K562 (cell line): ENCODE data around the gene SLC6A6. TPM values are rescaled to one million over a fixed set of nuclear protein-coding genes. Genes with fewer than 3 reads are reported as not detected.

Source experiments
- CBFA2T3 ChIP-seq: fragments of 450-650 bp; IDR thresholded peaks from 2 replicates; pipeline ENCODE4 v1.6.1; 2017
- ESRRA ChIP-seq: fragments of 450-650 bp; IDR thresholded peaks from 2 replicates; pipeline ENCODE4 v1.6.1; 2014; ENCODE audit warnings: low read depth, mild to moderate bottlenecking, moderate library complexity, borderline replicate concordance
- FOXK2 ChIP-seq, 2 experiments: fragments of 450-650 bp; IDR thresholded peaks in 1 of 2; conservative IDR thresholded peaks in 1 of 2; 2 replicates each; pipeline ENCODE4 v1.6.1; 2016; ENCODE audit warnings: low read depth in 2 of 2, mild to moderate bottlenecking in 1 of 2
- JUNB ChIP-seq: fragments of 450-650 bp; formaldehyde crosslinking; conservative IDR thresholded peaks from 2 replicates; pipeline ENCODE4 v1.4.0; 2020; ENCODE audit warnings: mild to moderate bottlenecking
- JUND ChIP-seq, 2 experiments: IDR thresholded peaks; 2 replicates in 1 of 2; 3 replicates in 1 of 2; pipeline ENCODE4 v1.6.1; 2011; ENCODE audit warnings: borderline replicate concordance in 2 of 2, low read depth in 2 of 2, low read length in 2 of 2, improper control_type of control experiment in 1 of 2, missing biosample characterization in 1 of 2, missing genetic modification characterization in 1 of 2, missing genetic modification reagents in 1 of 2
- LEF1 ChIP-seq: fragments of 450-650 bp; IDR thresholded peaks from 2 replicates; pipeline ENCODE4 v1.6.1; 2016; ENCODE audit warnings: mild to moderate bottlenecking
- MAFG ChIP-seq: fragments of 450-650 bp; conservative IDR thresholded peaks from 2 replicates; pipeline ENCODE4 v1.6.1; 2016; ENCODE audit warnings: missing genetic modification characterization, missing compliant biosample characterization
- MCM2 ChIP-seq: fragments of 450-650 bp; IDR thresholded peaks from 2 replicates; pipeline ENCODE4 v1.6.1; 2017; ENCODE audit warnings: low read depth, mild to moderate bottlenecking
- MTA1 ChIP-seq: fragments of 450-650 bp; IDR thresholded peaks from 2 replicates; pipeline ENCODE4 v1.6.1; 2017; ENCODE audit warnings: borderline replicate concordance
- NBN ChIP-seq: fragments of 450-650 bp; IDR thresholded peaks from 2 replicates; pipeline ENCODE4 v1.6.1; 2016; ENCODE audit warnings: low read depth, mild to moderate bottlenecking
- NR2C1 ChIP-seq, 2 experiments: fragments of 450-650 bp; IDR thresholded peaks; 2 replicates each; pipeline ENCODE4 v1.6.1; 2017; ENCODE audit warnings: mild to moderate bottlenecking in 2 of 2, antibody characterized with exemption in 1 of 2, inconsistent platforms in 1 of 2, missing compliant biosample characterization in 1 of 2, missing genetic modification characterization in 1 of 2
- NR2F6 ChIP-seq: fragments of 450-650 bp; formaldehyde crosslinking; IDR thresholded peaks from 2 replicates; pipeline ENCODE4 v1.4.0; 2020; ENCODE audit warnings: mild to moderate bottlenecking
- NUFIP1 ChIP-seq: fragments of 450-650 bp; IDR thresholded peaks from 2 replicates; pipeline ENCODE4 v1.6.1; 2018; ENCODE audit not compliant: partially characterized antibody
- PHF20 ChIP-seq: fragments of 450-650 bp; IDR thresholded peaks from 2 replicates; pipeline ENCODE4 v1.6.1; 2018; ENCODE audit not compliant: partially characterized antibody
- PTTG1 ChIP-seq: fragments of 450-650 bp; IDR thresholded peaks from 2 replicates; pipeline ENCODE4 v1.6.1; 2016; ENCODE audit warnings: low read depth, mild to moderate bottlenecking, missing genetic modification characterization, missing compliant biosample characterization
- STAT5B ChIP-seq: fragments of 250-450 bp; sonication (Bioruptor Pico); IDR thresholded peaks from 2 replicates; pipeline ENCODE4 v1.8.0; 2021; ENCODE audit warnings: mild to moderate bottlenecking, inconsistent platforms
- TAF7 ChIP-seq: fragments of 450-650 bp; IDR thresholded peaks from 2 replicates; pipeline ENCODE4 v1.6.1; 2016; ENCODE audit warnings: missing genetic modification characterization, missing compliant biosample characterization
- YY1 ChIP-seq, 3 experiments: IDR thresholded peaks; 2 replicates each; pipeline ENCODE4 v1.6.1; 2011; ENCODE audit warnings: low read length in 2 of 3, mild to moderate bottlenecking in 2 of 3, moderate library complexity in 2 of 3, borderline replicate concordance in 1 of 3, control low read depth in 1 of 3, low read depth in 1 of 3; ENCODE audit not compliant: insufficient read depth in 3 of 3, insufficient replicate concordance in 2 of 3, control insufficient read depth in 1 of 3, insufficient read length in 1 of 3; ENCODE audit errors: extremely low read depth in 1 of 3
- ZBTB7A ChIP-seq: IDR thresholded peaks from 2 replicates; pipeline ENCODE4 v1.6.1; 2011; ENCODE audit warnings: low read depth, mild to moderate bottlenecking, low read length, moderate library complexity, borderline replicate concordance; ENCODE audit not compliant: control insufficient read depth
- ZKSCAN1 ChIP-seq: fragments of 150-350 bp; IDR thresholded peaks from 2 replicates; pipeline ENCODE4 v1.6.1; 2016; ENCODE audit warnings: low read depth, low read length
- ZNF212 ChIP-seq: fragments of 450-650 bp; formaldehyde crosslinking; IDR thresholded peaks from 2 replicates; pipeline ENCODE4 v1.4.0; 2020; ENCODE audit warnings: mild to moderate bottlenecking
- ZNF23 ChIP-seq: fragments of 250-450 bp; sonication (Bioruptor Pico); IDR thresholded peaks from 2 replicates; pipeline ENCODE4 v1.4.0; 2020; ENCODE audit warnings: mild to moderate bottlenecking
- ZZZ3 ChIP-seq: fragments of 450-650 bp; IDR thresholded peaks from 2 replicates; pipeline ENCODE4 v1.6.1; 2016; ENCODE audit warnings: antibody characterized with exemption, mild to moderate bottlenecking, moderate library complexity
- polyA plus RNA-seq, 8 experiments: library from polyadenylated mRNA; depleted of rRNA in 4 of 8; stranded (reverse) in 5 of 8; unstranded in 3 of 8; fragments of >200 nt; fragmentation: Nextera tagmentation in 2 of 8; fragmentation: Illumina TruSeq in 1 of 8; extraction: Ambion mirVana in 2 of 8; extraction: Trizol in 1 of 8; gene quantifications; 2 replicates each; pipeline versions ENCODE4 v1.2.1 to v1.2.3, GENCODE V29; 2011 to 2014; ENCODE audit warnings: inconsistent platforms in 1 of 8, missing spikeins in 1 of 8
- total RNA-seq, 7 experiments: library from RNA; depleted of rRNA in 6 of 7; stranded (reverse); fragments of >200 nt in 6 of 7; fragmentation: Illumina TruSeq in 2 of 7; extraction: Trizol in 2 of 7; gene quantifications; 2 replicates each; pipeline versions ENCODE4 v1.2.1 to v1.2.3, GENCODE V29; 2011 to 2021; ENCODE audit warnings: low replicate concordance in 1 of 7
- TF ChIP-seq, protein P1 (sequence below): fragments of 450-650 bp; IDR thresholded peaks from 2 replicates; pipeline ENCODE4 v1.6.1; 2016; ENCODE audit warnings: low read depth, mild to moderate bottlenecking, moderate library complexity
- TF ChIP-seq, protein P2 (sequence below): sonication (generic); formaldehyde crosslinking; IDR thresholded peaks from 2 replicates; pipeline ENCODE4 v1.8.0; 2022; ENCODE audit warnings: missing genetic modification reagents, mild to moderate bottlenecking, borderline replicate concordance
- TF ChIP-seq, protein P3 (sequence below): fragments of 450-650 bp; IDR thresholded peaks from 2 replicates; pipeline ENCODE4 v1.6.1; 2016; ENCODE audit warnings: missing biosample characterization, missing genetic modification characterization

The SLC6A6 gene
- total and polyA plus RNA-seq, 9 of the 15 experiments (the other 6 are each of a cell fraction or from before 2014, with no cell fraction given): 12.3 to 203 (median 93.2) TPM

DNA sequence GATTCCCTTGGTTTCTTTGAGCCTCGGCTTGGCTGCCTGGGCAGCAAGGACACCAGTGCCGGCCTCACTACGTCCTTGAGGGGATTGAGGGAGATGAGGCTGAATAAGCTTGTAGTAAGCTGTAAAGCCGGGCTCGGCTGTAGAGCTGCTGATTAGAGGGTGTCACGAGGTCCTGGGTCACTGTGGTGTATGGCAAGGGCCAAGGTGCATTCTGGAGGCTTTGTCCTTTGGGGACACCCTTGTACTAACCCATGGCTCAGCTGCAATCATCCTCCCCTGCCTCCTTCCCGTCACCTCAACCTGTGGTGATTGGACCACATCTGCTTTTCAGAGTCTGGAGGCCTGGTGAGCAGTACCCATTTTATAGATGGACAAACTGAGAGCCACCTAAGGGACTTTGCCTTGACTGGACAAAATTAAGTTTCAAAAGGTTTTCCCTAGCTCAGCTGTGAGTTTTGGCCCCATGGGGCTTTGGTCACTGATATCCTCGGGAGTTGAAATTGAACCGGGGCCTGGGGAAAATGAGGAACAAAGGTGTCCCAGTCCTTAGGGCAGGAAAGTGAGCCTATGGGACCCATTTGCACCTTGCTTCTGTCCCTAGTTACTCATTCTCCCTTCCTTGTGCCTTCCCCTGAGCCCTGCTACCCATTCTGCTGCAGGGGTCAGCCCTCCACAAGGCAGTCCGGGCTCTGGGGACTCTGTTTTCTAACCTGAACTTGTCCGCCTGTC lies 2.4 kb downstream of the SLC6A6 start (continued):
- TF ChIP-seq, protein P1, sequence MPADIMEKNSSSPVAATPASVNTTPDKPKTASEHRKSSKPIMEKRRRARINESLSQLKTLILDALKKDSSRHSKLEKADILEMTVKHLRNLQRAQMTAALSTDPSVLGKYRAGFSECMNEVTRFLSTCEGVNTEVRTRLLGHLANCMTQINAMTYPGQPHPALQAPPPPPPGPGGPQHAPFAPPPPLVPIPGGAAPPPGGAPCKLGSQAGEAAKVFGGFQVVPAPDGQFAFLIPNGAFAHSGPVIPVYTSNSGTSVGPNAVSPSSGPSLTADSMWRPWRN: peak; percentile 25; the same call in 1 of the 2 replicates
- TF ChIP-seq JUND (IDR thresholded peaks at IDR 0.05; ENCODE audit: borderline replicate concordance, low read depth, low read length) (no peak), JUND (tag; IDR thresholded peaks at IDR 0.05; ENCODE audit: borderline replicate concordance, low read depth, low read length) (peak; percentile 26; the same call in 2 of the 3 replicates), ESRRA (peak; percentile 90), JUNB (no peak), ZNF23 (CRISPR knock-in tag) (no peak), NR2C1 (IDR thresholded peaks at IDR 0.05) (no peak), NR2C1 (tag; IDR thresholded peaks at IDR 0.05) (peak; percentile 58), CBFA2T3 (0 out of 2 replicates have a peak, but pooled peaks have one; percentile 17), YY1 (IDR thresholded peaks at IDR 0.05; ENCODE audit: borderline replicate concordance in 1 of 3, control insufficient read depth in 1 of 3, extremely low read depth in 1 of 3, insufficient read depth in 3 of 3, insufficient read length in 1 of 3, insufficient replicate concordance in 2 of 3, low read depth in 1 of 3, low read length in 2 of 3) (peak in 1 of 3 experiments; percentile 2), MCM2 (no peak), PHF20 (peak; percentile 81), LEF1 (0 out of 2 replicates have a peak, but pooled peaks have one; percentile 46), NBN (peak; percentile 89), TAF7 (tag) (no peak), FOXK2 (conservative IDR thresholded peaks at IDR 0.05 in 1 of 2, IDR thresholded peaks at IDR 0.05 in 1 of 2; ENCODE audit: low read depth in 2 of 2) (0 out of 4 replicates have a peak, but pooled peaks of 1 of the 2 experiments have one; percentile 35), NUFIP1 (peak; percentile 12), ZNF212 (CRISPR knock-in tag) (0 out of 2 replicates have a peak, but pooled peaks have one; percentile 66), MAFG (tag) (no peak), ZZZ3 (no peak), MTA1 (peak; percentile 67), STAT5B (CRISPR knock-in tag) (0 out of 2 replicates have a peak, but pooled peaks have one; percentile 20), NR2F6 (CRISPR knock-in tag) (0 out of 2 replicates have a peak, but pooled peaks have one; percentile 14), PTTG1 (tag) (peak; percentile 59; the same call in 1 of the 2 replicates), ZKSCAN1 (0 out of 2 replicates have a peak, but pooled peaks have one; percentile 32), ZBTB7A (0 out of 2 replicates have a peak, but pooled peaks have one; percentile 20)
- TF ChIP-seq, protein P2, sequence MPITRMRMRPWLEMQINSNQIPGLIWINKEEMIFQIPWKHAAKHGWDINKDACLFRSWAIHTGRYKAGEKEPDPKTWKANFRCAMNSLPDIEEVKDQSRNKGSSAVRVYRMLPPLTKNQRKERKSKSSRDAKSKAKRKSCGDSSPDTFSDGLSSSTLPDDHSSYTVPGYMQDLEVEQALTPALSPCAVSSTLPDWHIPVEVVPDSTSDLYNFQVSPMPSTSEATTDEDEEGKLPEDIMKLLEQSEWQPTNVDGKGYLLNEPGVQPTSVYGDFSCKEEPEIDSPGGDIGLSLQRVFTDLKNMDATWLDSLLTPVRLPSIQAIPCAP: no peak
- TF ChIP-seq, protein P3, sequence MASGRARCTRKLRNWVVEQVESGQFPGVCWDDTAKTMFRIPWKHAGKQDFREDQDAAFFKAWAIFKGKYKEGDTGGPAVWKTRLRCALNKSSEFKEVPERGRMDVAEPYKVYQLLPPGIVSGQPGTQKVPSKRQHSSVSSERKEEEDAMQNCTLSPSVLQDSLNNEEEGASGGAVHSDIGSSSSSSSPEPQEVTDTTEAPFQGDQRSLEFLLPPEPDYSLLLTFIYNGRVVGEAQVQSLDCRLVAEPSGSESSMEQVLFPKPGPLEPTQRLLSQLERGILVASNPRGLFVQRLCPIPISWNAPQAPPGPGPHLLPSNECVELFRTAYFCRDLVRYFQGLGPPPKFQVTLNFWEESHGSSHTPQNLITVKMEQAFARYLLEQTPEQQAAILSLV (tag): 0 out of 2 replicates have a peak, but pooled peaks have one; percentile 26
